Measurements from ENCODE around the gene NAALADL2.

Gene NAALADL2

GRCh38 chr3:174891524-174892203 lies 32.5 kb downstream of the NAALADL2 start:
- no peak for DNase-seq

GRCh38 chr3:174907027-174907426 lies 47.9 kb downstream of the NAALADL2 start:
- DNase-seq: no peak

DNA sequence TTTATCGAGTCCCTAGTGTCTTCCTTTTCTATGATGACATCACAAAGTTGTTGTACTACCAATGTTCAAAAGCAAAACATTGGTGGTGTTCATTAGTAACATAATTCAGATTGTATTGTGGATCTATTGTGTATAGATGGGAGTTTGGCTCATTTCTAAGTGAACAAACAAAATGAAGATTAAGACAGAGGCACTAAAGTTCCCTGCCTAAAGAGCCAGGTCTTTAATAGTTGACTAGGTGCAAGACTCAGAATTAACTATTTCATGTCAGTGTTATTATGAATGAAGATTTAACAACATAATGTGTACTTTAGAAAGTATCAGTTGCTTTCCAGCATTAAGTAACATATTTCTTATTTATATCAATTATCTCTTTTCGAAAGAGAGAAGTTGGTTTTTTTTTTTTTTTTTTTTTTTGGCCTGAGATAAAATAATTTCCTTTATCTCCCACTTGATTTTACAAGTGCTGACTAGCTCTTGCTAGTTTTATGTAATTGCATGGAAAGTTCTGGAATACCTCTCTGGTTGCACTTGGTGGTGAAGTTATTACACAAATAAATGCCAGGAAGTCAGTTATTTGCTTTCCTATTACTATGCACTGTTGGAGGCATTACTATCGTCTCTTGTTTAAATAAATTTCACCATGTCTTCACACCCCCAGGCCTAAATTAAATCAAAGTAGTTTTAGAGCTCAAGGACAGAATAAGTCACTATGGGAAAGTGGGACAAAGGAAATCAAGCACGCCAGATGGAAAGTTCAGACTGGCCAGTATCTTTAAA lies 48.7 kb downstream of the NAALADL2 start:
- no peak for DNase-seq

- DNase-seq: no peak
Observed at GRCh38 chr3:174931473-174932353, 72.6 kb downstream of the NAALADL2 start.

DNA sequence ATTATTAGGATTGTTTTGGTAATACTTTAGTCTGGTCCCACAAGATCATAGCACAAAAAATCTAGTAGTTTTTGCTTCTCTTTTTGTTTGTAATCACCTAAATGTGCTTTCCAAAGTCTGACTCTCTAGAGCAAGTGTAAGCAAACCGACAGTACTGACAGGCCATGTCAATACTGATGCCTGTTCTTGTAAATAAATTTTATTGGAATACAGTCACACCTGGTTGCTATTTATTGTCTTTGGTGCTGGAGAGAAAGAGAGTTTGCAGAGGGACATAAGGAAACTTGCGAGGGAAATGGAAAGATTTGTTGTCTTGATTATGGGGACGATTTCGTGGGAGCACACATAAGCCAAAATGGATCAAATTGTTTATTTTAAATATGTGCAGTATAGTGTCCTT lies 77.5 kb downstream of the NAALADL2 start:
- no peak for DNase-seq

DNA sequence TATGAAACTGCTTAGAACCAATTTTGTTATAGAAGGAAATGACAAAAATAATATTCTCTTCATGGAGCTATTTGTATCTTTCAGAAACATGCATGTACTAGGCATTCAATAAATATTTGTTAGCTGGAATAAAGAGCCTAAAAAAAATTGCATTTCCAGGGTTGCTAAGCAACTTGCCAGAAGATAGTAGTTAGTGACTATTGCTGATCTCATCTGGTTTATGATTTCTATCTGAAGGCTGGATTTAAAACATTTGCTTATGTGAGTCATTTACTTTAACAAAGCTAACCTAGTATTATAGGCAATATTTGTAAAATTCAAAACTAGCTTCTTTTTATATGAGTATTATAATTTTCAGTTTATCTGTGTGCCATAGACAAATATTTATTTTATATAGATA lies 78.3 kb downstream of the NAALADL2 start:
- no peak for DNase-seq

DNA sequence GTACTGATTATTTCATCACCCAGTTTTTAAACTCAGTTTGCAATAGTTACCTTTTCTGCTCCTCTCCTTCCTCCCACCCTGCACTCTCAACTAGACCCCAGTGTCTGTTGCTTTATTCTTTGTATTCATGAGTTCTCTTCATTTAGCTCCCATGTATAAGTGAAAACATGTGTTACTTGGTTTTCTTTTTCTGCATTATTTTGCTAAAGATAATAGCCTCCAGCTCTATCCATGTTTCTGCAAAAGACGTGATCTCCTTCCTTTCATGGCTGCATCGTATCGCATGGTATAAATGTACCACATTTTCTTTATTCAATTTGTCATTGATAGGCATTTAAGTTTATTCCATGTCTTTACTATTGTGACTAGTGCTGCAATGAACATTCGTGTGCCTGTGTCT lies 79.0 kb downstream of the NAALADL2 start:
- no peak for DNase-seq

GRCh38 chr3:174940151-174940550 lies 81.0 kb downstream of the NAALADL2 start:
- DNase-seq: no peak

- no peak for DNase-seq
Observed at GRCh38 chr3:174945276-174945675, 86.1 kb downstream of the NAALADL2 start.

GRCh38 chr3:174945951-174946350 lies 86.8 kb downstream of the NAALADL2 start:
- DNase-seq: no peak

GRCh38 chr3:174949523-174949922 lies 90.4 kb downstream of the NAALADL2 start:
- no peak for DNase-seq

GRCh38 chr3:174951034-174951433 lies 91.9 kb downstream of the NAALADL2 start:
- DNase-seq: no peak

- DNase-seq: no peak
Observed at GRCh38 chr3:174951498-174952005, 92.4 kb downstream of the NAALADL2 start.

- DNase-seq: no peak
Observed at GRCh38 chr3:174953068-174953467, 93.9 kb downstream of the NAALADL2 start.

DNA sequence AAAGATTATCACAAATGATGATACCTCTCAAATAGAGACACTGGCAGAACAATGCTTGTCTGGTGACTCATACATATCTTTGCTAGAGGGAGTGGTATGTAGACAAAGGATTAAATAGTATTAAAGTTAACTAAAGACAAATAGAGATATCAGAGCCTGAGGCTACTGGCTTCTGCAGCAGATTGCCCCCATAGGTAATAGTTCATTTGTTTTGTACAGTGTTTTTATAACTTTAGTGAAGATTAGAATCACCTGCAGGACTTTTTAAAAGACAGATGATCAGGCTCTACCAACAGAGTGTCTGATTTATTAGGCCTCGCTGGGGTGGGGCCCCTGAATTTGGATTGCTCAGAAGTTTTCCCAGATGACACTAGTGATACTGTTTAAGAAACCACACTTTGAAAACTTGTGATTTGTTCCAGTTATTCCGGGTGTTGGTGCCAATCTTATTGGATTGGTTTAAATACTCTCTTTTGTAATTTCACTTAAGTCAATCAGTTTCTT lies 96.4 kb downstream of the NAALADL2 start:
- no peak for DNase-seq

- DNase-seq: no peak
Observed at GRCh38 chr3:174957081-174957480, 97.9 kb downstream of the NAALADL2 start.

GRCh38 chr3:174957551-174958001 lies 98.4 kb downstream of the NAALADL2 start:
- no peak for DNase-seq

DNA sequence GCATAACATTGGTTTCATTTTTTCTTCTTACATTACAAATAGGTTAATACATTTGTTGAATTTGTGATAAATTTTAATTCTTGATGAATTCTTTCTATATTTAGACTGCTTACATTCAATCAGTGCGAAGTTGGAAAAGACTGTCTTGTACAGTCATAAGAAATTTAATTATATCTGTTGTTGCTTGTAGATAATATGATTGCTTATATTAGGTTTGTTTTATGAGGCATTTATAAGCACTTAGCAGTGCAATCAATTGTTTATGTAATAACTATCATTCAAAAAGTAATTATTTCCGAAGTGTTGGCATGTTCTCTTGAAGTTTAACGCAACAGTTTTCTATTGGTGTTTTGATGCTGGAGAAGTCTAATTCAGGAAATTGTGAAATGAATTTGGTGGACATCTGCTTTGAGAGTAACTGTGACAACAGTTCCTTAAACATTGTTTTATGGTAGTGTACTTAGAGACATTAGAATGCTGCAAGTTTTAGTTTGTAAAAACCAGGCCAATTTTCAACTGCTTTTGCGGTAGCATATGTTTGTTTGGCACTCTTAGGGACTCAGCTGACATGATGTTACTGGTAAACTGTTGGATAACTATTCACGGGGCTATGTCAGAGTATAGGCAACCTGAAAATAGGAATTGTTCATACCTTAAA lies 99.7 kb downstream of the NAALADL2 start:
- DNase-seq: no peak

DNA sequence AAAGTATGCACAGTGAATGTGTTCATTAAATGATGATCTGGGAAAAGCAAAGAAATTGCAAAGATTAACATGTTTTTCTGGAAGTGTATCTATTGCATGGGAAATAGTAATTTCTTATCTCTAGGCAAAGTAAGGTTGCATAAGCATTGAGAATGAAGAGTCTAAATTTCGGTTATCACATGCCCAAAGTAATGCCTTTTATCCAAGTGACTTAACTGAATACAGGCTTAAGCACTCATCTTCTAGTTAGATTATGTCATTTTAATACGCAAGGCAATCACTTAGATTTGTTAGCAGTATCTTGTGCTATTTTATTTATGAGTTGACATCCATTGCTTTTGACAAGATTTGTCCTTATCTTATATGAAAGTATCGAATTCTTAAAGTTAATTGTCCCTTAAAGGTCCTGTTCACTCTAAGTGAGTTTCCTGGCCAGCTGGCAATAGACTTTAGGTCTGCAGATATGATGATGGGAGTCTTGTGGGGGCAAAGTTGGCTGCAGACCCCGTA lies 100.5 kb downstream of the NAALADL2 start:
- DNase-seq: no peak

GRCh38 chr3:174960898-174961297 lies 101.8 kb downstream of the NAALADL2 start:
- no peak for DNase-seq

DNA sequence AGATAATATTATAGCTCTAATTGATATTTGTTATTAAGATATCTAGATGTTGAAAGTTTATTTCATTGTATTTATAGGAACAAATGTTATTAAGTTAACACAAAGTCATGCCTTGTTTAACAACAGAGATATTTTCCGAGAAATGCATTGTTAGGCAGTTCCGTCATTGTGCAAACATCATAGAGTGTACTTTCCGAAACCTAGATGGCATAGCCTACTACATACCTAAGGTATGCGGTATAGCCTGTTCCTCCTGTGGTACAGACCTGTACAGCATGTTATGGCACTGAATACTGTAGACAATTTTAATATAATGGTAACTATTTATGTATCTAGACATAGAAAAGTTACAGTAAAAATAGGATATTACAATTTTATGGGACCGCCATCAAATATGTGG lies 114.3 kb downstream of the NAALADL2 start:
- DNase-seq: no peak

DNA sequence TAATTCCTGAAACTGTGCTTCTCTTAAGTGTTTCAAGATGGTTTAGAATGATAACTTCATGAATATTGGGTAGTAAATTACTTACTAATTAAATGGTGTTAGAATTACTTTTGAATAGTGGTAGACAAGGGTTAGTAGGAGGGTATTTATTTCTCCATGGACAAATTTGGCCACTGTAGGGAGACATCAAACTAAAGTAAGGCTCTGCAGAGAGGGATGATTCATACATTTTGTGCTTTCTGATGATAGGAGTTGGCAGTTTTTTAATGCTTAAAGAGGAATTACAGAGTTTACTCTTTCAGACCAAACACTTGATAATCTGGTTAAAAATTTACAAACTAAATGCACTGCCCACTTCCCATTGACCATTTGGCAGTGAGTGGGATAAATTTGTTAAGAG lies 127.6 kb downstream of the NAALADL2 start:
- DNase-seq: no peak
